ENCODE results near the gene KRT38.

KRT38 gene

GRCh38 chr17:41486316-41486715 is 45.5 kb upstream of the KRT38 start:
- Histone ChIP-seq H3K9me3 (ENCODE audit: low read length) (no peaks in the 10 kb centered on the region), H3K79me2 (ENCODE audit: insufficient read depth, low read length) (no peaks in the 10 kb centered on the region), H3K4me1 (ENCODE audit: insufficient read depth, low read length, severe bottlenecking) (no peaks in the 10 kb centered on the region), H3K4me2 (ENCODE audit: low read length) (no peak overlapping the region), H3K4me3 (ENCODE audit: low read depth, low read length, poor library complexity, severe bottlenecking) (no peak overlapping the region), H3K27me3 (ENCODE audit: insufficient read depth, low read length) (0 out of 2 replicates have a peak, but pooled peaks cover 3% of the 10 kb centered on the region), H3K9ac (ENCODE audit: low read length) (no peak overlapping the region), H3K27ac (ENCODE audit: low read depth, low read length, poor library complexity, severe bottlenecking) (no peak overlapping the region), H3K36me3 (ENCODE audit: insufficient read depth, low read length) (no peaks in the 10 kb centered on the region), H4K20me1 (ENCODE audit: insufficient read depth, low read length) (no peaks in the 10 kb centered on the region), H3K9me2 (ENCODE audit: low read depth, low read length) (no peaks in the 10 kb centered on the region), H3F3A (ENCODE audit: insufficient read depth, low read length) (no peaks in the 10 kb centered on the region), H2AFZ (ENCODE audit: low read length) (no peak overlapping the region)
- TF ChIP-seq EZH2 (IDR thresholded peaks at IDR 0.05; ENCODE audit: borderline replicate concordance, low read length) (no peak), CTCF (IDR thresholded peaks at IDR 0.05; ENCODE audit: low read length) (no peak)

- no peak for TF ChIP-seq EZH2 (IDR thresholded peaks at IDR 0.05; ENCODE audit: borderline replicate concordance, low read length)
- TF ChIP-seq CTCF (IDR thresholded peaks at IDR 0.05; ENCODE audit: low read length): no peak
- Histone ChIP-seq H3K9ac (ENCODE audit: low read length) (no peak overlapping the region), H2AFZ (ENCODE audit: low read length) (no peak overlapping the region), H3K9me2 (ENCODE audit: low read depth, low read length) (no peaks in the 10 kb centered on the region), H3K79me2 (ENCODE audit: insufficient read depth, low read length) (no peaks in the 10 kb centered on the region), H4K20me1 (ENCODE audit: insufficient read depth, low read length) (no peaks in the 10 kb centered on the region), H3K4me3 (ENCODE audit: low read depth, low read length, poor library complexity, severe bottlenecking) (no peak overlapping the region), H3K27me3 (ENCODE audit: insufficient read depth, low read length) (0 out of 2 replicates have a peak, but pooled peaks cover 3% of the 10 kb centered on the region), H3K27ac (ENCODE audit: low read depth, low read length, poor library complexity, severe bottlenecking) (no peak overlapping the region), H3F3A (ENCODE audit: insufficient read depth, low read length) (no peaks in the 10 kb centered on the region), H3K4me2 (ENCODE audit: low read length) (no peak overlapping the region), H3K36me3 (ENCODE audit: insufficient read depth, low read length) (no peaks in the 10 kb centered on the region), H3K4me1 (ENCODE audit: insufficient read depth, low read length, severe bottlenecking) (no peaks in the 10 kb centered on the region), H3K9me3 (ENCODE audit: low read length) (no peaks in the 10 kb centered on the region)
These were observed 44.4 kb upstream of the KRT38 start for GRCh38 chr17:41484920-41485904.

- Histone ChIP-seq H3K79me2 (ENCODE audit: insufficient read depth, low read length) (no peaks in the 10 kb centered on the region), H3K4me3 (ENCODE audit: low read depth, low read length, poor library complexity, severe bottlenecking) (no peak overlapping the region), H3K4me1 (ENCODE audit: insufficient read depth, low read length, severe bottlenecking) (no peaks in the 10 kb centered on the region), H3K9me2 (ENCODE audit: low read depth, low read length) (no peaks in the 10 kb centered on the region), H3K9me3 (ENCODE audit: low read length) (no peaks in the 10 kb centered on the region), H4K20me1 (ENCODE audit: insufficient read depth, low read length) (no peaks in the 10 kb centered on the region), H3K4me2 (ENCODE audit: low read length) (no peak overlapping the region), H2AFZ (ENCODE audit: low read length) (no peak overlapping the region), H3K27me3 (ENCODE audit: insufficient read depth, low read length) (0 out of 2 replicates have a peak, but pooled peaks cover 3% of the 10 kb centered on the region), H3K9ac (ENCODE audit: low read length) (no peak overlapping the region), H3K27ac (ENCODE audit: low read depth, low read length, poor library complexity, severe bottlenecking) (no peak overlapping the region), H3K36me3 (ENCODE audit: insufficient read depth, low read length) (no peaks in the 10 kb centered on the region), H3F3A (ENCODE audit: insufficient read depth, low read length) (no peaks in the 10 kb centered on the region)
- TF ChIP-seq EZH2 (IDR thresholded peaks at IDR 0.05; ENCODE audit: borderline replicate concordance, low read length) (no peak), CTCF (IDR thresholded peaks at IDR 0.05; ENCODE audit: low read length) (no peak)
These were observed 43.4 kb upstream of the KRT38 start for GRCh38 chr17:41483991-41484826.

Data from OCI-LY1 (cell line).